ENCODE results near the gene TNIP2.

GRCh38 chr4:2694691-2695090, 61.4 kb downstream of the TNIP2 start:
- TF ChIP-seq CTCF (IDR thresholded peaks at IDR 0.05) (no peak), POLR2A (IDR thresholded peaks at IDR 0.05) (no peak)
